DOHH2 (cell line): ENCODE results near the gene PRKAR1B.

Experiments
- EZH2phosphoT487 ChIP-seq: fragments of 200-600 bp; sonication (generic); IDR thresholded peaks from 2 replicates; pipeline ENCODE4 v1.6.1; 2017; ENCODE audit warnings: borderline replicate concordance, mild to moderate bottlenecking, antibody characterized with exemption, low read length, moderate library complexity, mixed read lengths
- TF ChIP-seq, protein P1 (sequence below): fragments of 200-600 bp; sonication (generic); IDR thresholded peaks from one replicate; pipeline ENCODE4 v1.5.1; 2014; ENCODE audit warnings: antibody characterized with exemption, mild to moderate bottlenecking, low read depth, low read length; ENCODE audit not compliant: poor library complexity, severe bottlenecking

DNA sequence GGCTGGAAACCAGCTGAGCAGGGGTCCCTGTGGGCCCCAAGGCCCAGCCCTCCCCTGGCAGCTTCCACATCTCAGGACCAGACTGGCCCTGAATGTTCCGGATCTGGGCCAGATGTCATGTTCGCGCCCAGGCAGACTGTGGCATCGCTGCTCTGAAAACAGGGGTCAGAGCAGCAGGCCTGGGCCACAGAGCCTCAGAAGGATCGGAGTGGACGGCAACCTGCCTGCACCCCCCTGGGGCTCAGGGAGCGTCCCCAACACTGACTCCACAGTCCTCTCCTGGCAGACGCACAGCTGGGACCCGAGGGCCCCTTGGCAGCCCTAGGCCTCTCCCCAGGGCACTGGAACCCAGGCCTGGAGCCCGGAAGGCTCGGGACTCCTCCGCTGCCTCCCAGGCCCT, 91.9 kb downstream of the PRKAR1B start:
- TF ChIP-seq, protein P1, sequence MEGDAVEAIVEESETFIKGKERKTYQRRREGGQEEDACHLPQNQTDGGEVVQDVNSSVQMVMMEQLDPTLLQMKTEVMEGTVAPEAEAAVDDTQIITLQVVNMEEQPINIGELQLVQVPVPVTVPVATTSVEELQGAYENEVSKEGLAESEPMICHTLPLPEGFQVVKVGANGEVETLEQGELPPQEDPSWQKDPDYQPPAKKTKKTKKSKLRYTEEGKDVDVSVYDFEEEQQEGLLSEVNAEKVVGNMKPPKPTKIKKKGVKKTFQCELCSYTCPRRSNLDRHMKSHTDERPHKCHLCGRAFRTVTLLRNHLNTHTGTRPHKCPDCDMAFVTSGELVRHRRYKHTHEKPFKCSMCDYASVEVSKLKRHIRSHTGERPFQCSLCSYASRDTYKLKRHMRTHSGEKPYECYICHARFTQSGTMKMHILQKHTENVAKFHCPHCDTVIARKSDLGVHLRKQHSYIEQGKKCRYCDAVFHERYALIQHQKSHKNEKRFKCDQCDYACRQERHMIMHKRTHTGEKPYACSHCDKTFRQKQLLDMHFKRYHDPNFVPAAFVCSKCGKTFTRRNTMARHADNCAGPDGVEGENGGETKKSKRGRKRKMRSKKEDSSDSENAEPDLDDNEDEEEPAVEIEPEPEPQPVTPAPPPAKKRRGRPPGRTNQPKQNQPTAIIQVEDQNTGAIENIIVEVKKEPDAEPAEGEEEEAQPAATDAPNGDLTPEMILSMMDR: no peak
- no peak for TF ChIP-seq EZH2phosphoT487
